ENCODE results near the gene IFNW1. TPM values are rescaled to one million over a fixed set of nuclear protein-coding genes. Genes with fewer than 3 reads are reported as not detected.
"Not testable (repeated sequence)": the region's sequence is repeated elsewhere in the genome, so short reads cannot be mapped to it uniquely, and the experiment has no call there.

Gene IFNW1
- total and polyA plus RNA-seq, 7 donors, result not detected

DNA sequence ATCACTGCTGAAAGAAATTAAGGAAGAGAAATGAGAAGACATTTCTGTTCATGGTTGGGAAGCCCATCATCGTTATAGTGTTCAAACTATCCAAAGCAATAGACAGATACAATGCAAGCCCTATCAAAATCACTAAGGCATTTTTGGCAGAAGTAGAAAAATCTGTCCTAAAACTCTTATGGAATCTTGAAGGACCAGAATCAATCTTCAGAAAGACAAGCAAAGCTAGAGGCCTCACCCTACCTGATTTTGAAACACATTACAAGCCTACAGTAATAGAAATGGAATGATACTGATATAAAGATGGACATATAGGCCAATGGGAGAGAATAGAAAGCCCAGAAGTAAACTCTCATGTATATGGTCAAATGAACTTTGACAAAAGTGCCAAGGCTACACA lies 29.7 kb upstream of the IFNW1 start:
- Histone ChIP-seq H3K4me3 (no peak overlapping the region), H3K9me3 (no peaks in the 10 kb centered on the region), H3K4me1 (no peaks in the 10 kb centered on the region), H3K27ac (no peak overlapping the region), H3K27me3 (no peaks in the 10 kb centered on the region), H3K36me3 (no peaks in the 10 kb centered on the region)
- WGBS, 2 donors, result 79 to 88% methylated on average over 1 of the region's 1 CpG
- intact Hi-C loops (cut with DNase I), result no loop called here
- TF ChIP-seq EP300 (IDR thresholded peaks at IDR 0.05) (no peak), POLR2AphosphoS5 (IDR thresholded peaks at IDR 0.05) (no peak), POLR2A (IDR thresholded peaks at IDR 0.05) (no peak), CTCF (IDR thresholded peaks at IDR 0.05) (no peak)
- no peak for DNase-seq

DNA sequence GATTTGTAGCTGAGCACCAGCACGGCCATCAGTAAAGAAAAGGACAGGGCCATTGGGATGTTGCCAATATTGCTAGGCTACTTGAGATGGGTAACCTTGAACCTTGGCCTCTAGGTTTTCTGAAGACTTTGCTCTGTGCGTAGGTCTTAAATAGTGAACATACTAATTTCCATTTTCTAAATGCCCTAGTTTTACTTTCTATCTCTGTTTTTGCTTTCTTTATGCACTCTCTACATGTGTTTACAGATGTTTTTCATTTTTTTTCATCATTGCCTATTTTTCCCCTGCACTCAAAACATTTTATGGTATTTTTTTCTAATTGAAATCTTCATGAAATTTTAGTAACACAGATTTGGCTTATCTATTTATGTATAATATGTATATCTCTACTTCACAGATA lies 24.9 kb upstream of the IFNW1 start, which contains the start of gene IFNA21:
TSS of gene IFNA21 (minus strand) at position 101 of the 400 bp plus-strand sequence. CDS start at position 53, 48 bp downstream.
- H3K9me3 ChIP-seq; DNase-seq; H3K27ac ChIP-seq; H3K36me3 ChIP-seq; H3K4me1 ChIP-seq; intact Hi-C loops (cut with DNase I); H3K27me3 ChIP-seq; H3K4me3 ChIP-seq: not testable (repeated sequence)
- WGBS, 2 donors, result 49 to 83% methylated on average over 2 of the region's 2 CpGs

DNA sequence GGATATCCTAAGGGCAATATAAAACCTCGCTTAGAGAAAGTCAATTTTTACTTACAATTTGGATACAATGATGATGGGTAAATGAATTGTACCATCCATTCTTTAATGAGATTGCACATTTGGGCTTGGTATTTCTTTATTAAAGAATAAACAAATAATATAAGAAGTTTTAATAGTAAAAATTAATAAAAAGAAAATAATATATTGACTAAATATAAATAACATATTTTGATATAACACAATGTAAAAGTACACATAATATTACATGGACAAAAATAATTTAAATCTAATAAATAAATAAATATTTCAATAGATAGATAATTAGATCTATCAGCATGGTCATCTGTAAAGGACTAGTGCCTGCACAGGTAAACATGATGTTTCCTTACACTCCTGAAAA lies 23.9 kb upstream of the IFNW1 start:
- Histone ChIP-seq H3K36me3 (no peaks in the 10 kb centered on the region), H3K4me3 (no peak overlapping the region), H3K27ac (no peak overlapping the region), H3K27me3 (no peaks in the 10 kb centered on the region), H3K4me1 (no peaks in the 10 kb centered on the region), H3K9me3 (no peaks in the 10 kb centered on the region)
- no peak for DNase-seq
- WGBS, 2 donors, result 81 to 100% methylated on average over 1 of the region's 1 CpG
- intact Hi-C loops (cut with DNase I), result no loop called here
- TF ChIP-seq EP300 (IDR thresholded peaks at IDR 0.05) (no peak), POLR2A (IDR thresholded peaks at IDR 0.05) (no peak), CTCF (IDR thresholded peaks at IDR 0.05) (no peak), POLR2AphosphoS5 (IDR thresholded peaks at IDR 0.05) (no peak)

DNA sequence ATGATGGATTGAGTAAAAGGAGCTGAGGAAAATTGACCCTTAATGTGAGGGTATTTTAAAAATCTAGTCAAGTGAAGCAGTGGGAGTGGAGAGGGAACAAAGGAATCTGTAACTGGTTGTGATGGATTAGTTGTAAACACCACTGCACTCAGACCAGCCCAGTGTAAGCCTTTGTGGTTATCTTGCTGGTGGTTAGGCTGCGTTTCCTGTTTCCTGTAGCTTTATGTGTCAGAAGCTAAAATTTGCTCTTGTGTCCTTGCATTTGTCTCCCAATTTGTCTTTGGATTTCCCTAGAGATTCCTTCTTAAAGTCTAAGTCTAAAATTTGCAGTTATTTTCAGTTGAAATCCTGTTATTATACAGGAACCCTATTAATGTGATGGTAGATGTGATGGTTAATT lies 18.5 kb upstream of the IFNW1 start:
- 6 to 23% methylated on average over 1 of the region's 1 CpG for WGBS, 2 donors
- DNase-seq, result no peak
- intact Hi-C loops (cut with DNase I), result no loop called here
- H3K4me3 ChIP-seq, result no peak overlapping the region
- H3K27ac ChIP-seq, result no peak overlapping the region
- H3K27me3 ChIP-seq, result no peaks in the 10 kb centered on the region
- no peaks in the 10 kb centered on the region for H3K4me1 ChIP-seq
- H3K9me3 ChIP-seq, result no peaks in the 10 kb centered on the region
- H3K36me3 ChIP-seq, result no peaks in the 10 kb centered on the region
- TF ChIP-seq EP300 (IDR thresholded peaks at IDR 0.05), result no peak
- TF ChIP-seq POLR2AphosphoS5 (IDR thresholded peaks at IDR 0.05), result no peak
- no peak for TF ChIP-seq POLR2A (IDR thresholded peaks at IDR 0.05)
- TF ChIP-seq CTCF (IDR thresholded peaks at IDR 0.05), result no peak

GRCh38 chr9:21155501-21155900 lies 13.9 kb upstream of the IFNW1 start:
- H3K4me1 ChIP-seq, result no peaks in the 10 kb centered on the region
- H3K27me3 ChIP-seq, result no peaks in the 10 kb centered on the region
- intact Hi-C loops (cut with DNase I), result no loop called here
- no peak overlapping the region for H3K4me3 ChIP-seq
- H3K36me3 ChIP-seq, result no peaks in the 10 kb centered on the region
- H3K27ac ChIP-seq, result no peak overlapping the region
- H3K9me3 ChIP-seq, result no peaks in the 10 kb centered on the region
- no peak for DNase-seq
- TF ChIP-seq EP300 (IDR thresholded peaks at IDR 0.05) (no peak), CTCF (IDR thresholded peaks at IDR 0.05) (no peak), POLR2AphosphoS5 (IDR thresholded peaks at IDR 0.05) (no peak), POLR2A (IDR thresholded peaks at IDR 0.05) (no peak)
- WGBS, 2 donors, result 69 to 83% methylated on average over 2 of the region's 2 CpGs
